Stimulated activated CD4-positive, alpha-beta T cell treated with anti-CD3 and anti-CD28 coated beads, Interleukin-1b, Interleukin-23, amount 100 ng/mL, for 4 hours (primary cell): ENCODE data around the gene PTCRA.
A peak's percentile ranks its signal among the peaks of the same experiment; 100 is the strongest.
"Not testable (repeated sequence)": the region's sequence is repeated elsewhere in the genome, so short reads cannot be mapped to it uniquely, and the experiment has no call there.

ENCODE experiments used
- DNase-seq, 2 donors: peaks; one replicate each; pipeline ENCODE4 v3.0.0-alpha.2; 2020; ENCODE audit warnings: low read depth in 2 of 2

The PTCRA gene, protein sequence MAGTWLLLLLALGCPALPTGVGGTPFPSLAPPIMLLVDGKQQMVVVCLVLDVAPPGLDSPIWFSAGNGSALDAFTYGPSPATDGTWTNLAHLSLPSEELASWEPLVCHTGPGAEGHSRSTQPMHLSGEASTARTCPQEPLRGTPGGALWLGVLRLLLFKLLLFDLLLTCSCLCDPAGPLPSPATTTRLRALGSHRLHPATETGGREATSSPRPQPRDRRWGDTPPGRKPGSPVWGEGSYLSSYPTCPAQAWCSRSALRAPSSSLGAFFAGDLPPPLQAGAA

DNA sequence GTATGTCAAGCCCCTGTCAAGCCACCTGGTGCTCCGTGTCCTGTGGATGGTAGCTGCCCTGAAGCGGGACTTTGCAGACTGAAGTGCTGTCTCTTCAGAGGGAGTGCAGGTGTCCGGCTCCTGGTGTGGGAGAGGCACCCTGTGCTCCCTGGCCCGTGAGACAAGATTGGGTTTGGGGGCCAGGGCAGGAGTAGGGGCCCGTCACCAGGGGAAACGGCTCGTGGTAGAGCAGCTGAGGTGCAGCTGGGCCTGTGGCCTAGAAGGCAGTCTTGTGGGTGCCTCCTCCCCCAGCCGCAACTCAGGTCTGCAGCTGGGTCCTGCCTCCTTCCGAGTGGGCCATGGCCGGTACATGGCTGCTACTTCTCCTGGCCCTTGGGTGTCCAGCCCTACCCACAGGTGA, at the start of gene PTCRA:
Gene PTCRA, plus strand, starts transcription at position 322 of the 400 bp plus-strand sequence. Its CDS starts 17 bp downstream, at position 339.
- no peak for DNase-seq

DNA sequence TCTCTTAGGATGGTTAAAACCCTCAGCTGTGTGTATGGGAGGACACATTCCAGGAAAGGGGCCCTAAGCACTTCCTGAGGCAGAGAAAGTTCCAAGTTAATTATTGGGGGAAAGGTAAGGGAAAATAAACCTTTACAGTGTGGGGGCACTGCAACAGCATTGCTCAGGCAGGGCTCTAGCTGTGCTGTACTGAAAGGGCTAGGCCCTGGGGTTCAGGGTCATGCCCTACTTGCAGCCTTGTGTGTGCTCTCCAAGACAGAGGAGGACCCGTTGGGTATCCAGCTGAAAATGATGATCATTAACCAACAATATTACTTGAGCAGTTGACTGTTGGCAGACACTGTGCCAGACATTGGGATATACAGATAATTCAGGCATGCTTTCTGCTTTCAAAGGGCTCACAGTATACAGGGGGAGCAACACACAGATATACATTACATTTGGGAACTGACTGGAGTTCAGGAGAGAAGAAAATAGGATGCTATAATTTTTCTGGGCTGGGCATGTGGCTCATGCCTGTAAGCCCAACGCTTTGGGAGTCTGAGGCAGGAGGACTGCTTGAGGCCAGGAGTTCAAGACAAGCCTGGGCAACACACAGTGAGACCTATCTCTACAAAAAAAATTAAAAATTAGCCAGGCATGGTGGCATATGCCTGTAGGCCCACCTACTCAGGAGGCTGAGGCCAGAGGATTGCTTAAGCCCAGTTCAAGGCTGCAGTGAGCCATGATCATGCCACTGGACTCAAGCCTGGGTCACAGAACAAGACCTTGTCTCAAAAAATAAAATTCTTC, 45.5 kb upstream of the PTCRA start:
- no peak for DNase-seq

DNA sequence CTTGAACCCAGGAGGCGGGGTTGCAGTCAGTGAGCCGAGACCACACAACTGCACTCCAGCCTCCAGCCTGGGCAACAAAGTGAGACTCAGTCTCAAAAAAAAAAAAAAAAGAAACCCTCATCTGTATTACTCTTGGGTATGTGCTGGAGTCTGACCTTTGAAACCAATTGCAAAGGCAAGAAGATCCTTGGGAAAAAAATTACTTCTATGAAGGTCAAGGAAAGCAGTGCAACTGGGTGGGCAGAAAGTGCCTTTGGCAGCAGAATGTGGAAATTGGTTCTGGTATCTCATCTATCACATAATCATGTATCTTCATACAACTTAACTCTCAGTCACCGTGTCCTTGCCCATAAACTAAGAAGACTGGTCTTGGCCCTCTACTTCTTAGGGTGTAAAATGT, 44.1 kb upstream of the PTCRA start:
- no peak for DNase-seq

DNA sequence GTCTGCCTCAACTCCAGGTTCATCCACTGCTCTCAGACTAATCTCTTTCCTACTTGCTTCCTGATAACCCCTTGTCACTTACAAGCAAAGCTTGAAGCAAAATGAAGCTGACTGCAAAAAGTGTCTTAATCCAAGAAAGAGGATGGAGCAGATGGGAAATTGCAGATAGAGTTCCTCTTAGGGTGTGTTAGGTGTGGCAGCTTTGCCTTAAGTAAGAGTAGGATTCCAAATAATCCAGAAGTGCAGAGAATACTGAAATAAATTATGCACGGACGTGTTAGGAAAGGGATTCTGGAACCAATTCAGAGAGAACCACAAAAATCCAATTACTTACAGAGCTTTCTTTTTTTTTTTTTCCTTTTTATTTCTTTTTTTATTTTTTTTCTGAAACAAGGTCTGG, 42.5 kb upstream of the PTCRA start:
- DNase-seq, result no peak

DNA sequence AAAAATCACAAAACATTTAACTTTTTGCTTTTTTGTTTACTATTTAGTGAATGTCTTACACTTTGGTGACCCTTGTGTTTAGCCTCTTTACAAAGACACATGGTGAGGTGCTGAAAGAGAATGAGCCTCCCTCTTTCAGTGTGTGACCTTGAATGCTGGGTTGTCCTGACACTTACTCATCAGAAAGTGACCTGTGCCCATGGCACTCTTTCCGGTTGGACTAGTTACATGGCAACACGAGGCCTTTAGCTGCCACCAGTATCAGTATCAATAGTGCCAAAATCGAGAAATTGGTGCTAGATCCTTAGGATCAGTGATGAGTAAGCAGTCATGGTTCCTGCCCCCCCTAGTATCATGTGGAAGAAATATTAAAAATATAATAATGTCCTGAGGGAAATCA, 38.2 kb upstream of the PTCRA start:
- DNase-seq, result no peak

DNA sequence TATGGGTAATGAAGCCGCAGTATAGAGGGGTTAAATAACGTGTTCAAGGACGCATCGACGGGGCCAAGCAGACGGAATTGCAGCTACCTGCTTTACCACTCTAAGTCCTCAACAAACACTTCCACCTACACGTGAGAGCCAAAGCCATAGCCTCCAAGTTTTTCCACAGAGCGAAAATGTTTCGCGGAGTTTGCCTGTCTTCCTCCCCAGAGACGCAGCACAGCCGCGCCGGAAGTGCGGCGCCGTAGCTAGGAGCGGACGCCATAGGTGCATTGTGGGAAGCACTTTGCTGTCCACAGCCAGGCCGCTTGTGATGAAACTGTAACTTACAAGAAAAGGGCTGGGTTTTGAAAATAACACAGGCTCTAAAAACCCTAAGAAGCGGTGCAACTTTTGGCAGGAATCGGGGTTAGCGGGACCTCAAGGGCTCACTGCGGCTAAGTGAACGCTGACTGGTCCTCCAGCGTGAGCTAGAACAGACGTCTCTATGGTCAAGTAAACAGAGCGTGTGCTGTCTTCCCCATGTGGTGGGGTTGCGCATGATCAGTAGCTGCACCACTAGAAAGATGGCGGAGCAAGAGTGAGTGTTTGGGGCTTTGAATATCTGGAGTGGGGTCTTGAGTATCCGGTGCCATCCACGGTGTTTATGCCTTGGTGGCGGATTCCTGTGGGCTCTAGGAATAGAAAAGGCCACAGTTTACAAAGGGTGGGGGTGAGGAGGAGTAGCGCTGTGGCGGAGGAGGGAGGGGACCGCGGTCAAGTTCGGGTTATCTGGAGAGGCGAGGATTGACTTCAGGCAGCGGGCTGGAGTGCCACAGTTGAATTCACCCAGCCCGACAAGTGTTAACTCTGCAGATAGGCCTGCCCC, 36.2 kb upstream of the PTCRA start, which contains the start of gene RPL7L1:
Gene RPL7L1, plus strand, starts transcription at position 245 of the 868 bp plus-strand sequence. Its CDS starts 295 bp downstream, at position 540.
- DNase-seq, result peak; percentile 63 to 68

DNA sequence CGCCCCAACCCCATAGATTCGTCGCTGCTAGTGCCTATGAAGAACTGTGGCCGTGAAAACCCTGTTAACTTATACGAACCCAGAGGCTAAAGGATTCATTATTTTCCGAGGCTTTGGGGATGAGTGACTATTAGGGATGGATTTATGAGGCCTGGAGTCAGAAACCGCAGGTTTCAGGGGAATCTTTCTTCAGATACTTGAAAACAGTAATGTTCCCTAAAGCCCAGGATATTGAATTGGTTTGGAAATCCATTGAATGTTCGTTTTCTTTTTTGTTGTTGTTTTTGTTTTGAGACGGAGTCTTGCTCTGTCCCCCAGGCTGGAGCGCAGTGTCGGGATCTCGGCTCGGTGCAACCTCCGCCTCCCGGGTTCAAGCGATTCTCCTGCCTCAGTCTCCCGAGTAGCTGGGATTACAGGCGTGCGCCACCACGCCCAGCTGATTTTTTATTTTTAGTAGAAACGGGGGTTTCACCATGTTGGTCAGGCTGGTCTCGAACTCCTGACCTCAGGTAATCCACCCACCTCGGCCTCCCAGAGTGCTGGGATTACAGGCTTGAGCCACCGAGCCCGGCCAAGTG, 35.5 kb upstream of the PTCRA start:
- DNase-seq, result not testable (repeated sequence)

DNA sequence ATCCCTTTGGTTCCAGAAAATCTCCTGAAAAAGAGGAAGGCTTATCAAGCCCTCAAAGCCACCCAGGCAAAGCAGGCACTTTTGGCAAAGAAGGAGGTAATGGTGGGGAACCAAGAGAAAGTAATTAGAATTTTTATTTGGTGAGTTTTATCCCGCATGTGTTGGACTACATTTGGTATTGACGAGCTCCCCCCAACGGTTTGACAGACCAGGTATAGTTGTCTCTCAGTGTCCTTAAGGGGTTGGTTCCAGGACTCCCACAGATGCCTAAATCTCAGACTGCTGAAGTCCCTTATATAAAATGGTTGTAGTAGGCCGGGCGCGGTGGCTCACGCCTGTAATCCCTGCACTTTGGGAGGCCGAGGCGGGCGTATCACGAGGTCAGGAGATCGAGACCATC, 35.0 kb upstream of the PTCRA start:
- DNase-seq, result not testable (repeated sequence)

DNA sequence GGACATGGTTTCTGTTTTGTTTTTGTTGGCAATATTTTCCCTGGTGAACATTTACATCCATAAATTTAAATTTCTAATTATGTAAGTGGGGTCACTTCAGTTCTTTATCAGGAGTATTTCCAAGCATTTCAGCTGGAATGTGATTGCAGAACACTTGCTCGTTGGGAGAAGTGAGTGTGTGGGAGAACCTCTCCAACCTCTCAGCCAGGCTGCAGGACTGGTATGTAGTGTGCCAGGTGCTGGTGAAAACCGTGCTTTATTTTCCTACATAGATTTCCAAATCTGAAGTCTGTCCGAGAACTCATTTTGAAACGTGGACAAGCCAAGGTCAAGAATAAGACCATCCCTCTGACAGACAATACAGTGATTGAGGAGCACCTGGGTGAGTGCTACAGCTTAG, 30.2 kb upstream of the PTCRA start:
- DNase-seq, result no peak

DNA sequence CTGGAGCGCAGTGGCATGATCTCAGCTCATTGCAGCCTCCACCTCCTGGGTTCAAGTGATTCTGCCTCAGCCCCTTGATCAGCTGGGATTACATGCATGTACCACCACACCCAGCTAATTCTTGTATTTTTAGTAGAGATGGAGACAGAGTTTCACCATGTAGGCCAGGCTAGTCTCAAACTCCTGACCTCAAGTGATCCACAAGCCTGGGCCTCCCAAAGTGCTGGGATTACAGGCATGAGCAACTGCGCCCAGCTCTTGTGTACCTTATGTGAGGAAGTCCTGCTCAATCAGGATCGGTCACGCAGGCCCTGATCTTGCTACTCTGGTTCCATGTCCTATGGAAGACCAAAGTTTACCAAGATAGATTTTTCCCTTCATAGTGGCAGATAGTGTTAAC, 27.7 kb upstream of the PTCRA start:
- not testable (repeated sequence) for DNase-seq

DNA sequence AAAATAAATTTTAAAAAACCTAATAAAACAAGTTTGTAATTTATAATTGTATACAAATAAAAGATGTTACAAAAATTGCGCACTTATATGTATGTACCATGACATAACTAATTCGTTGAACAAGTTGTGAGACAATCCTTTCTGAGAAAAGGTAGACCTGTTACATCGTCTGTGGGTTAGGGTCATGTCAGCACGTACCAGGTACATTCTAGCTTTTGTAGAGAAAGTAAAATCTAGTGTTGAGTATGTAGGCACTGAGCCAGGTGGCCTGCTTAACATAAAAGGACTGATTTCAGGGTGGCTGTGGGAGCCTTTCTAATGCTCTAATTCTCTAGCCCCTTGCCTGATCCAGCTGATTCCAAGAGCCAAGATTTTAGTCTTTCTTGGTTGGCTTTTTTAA, 26.0 kb upstream of the PTCRA start:
- no peak for DNase-seq

DNA sequence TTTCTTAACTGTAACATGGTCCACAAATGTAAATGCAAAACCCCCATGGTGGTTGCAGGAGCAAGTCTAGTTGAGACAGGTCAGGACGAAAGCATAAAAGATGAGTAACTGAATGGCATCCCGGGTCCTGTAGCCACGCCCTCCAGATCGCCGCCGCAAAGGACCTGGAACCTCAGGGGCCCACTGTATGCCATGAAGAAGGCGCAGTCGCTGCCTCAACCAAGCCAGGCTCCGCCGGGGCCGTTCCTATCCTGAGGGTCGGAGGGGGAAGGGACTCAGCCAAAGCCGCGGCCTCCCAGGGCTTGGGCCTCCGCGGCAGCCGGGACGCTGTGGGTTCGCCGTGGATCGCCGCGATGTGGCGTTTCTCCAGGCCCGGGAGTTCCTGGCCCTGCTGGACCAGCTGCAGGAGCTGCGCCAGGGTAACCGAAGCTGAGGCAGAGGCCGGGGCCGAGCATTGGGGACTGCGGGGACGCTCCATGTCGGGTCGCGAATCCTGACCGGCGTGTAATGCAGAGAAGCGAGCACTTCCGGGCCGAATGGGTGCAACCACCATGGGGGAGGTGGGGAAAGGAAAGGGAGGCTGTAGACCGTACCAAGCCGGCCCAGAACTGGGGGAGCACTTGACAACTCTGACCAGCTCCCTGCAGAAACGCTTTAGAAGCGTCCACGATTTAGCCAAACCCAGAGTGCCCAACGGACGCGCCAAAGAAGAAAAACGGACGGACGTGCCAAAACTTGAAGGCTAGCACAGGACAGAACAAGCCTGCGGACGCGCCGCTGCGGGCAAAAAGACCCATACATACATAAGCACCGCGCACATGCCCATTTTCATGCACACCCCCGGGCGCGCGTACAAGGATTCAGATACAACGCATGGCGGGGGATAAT, 25.3 kb upstream of the PTCRA start:
- peak; percentile 76 to 77 for DNase-seq

DNA sequence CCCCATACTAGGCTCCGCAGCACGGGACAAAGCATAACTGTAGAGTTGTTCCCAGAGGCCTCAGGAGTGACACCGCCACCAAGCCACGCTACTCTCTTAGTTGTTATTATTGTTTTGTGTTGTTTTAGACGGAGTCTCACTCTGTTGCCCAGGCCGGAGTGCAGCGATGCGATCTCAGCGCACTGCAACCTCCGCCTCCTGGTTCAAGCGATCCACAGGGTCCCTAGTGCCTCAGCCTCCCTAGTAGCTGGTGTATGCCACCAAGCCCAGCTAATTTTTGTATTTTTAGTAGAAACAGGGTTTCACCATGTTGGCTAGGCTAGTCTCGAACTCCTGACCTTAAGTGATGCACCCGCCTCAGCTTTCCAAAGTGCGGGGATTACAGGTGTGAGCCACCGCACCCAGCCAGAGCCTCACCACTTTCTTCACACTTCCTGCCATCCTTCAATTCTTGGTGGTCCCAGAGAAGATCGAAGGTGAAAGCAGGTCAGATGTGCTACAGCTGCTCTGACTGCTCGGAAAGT, 24.6 kb upstream of the PTCRA start:
- no peak for DNase-seq

DNA sequence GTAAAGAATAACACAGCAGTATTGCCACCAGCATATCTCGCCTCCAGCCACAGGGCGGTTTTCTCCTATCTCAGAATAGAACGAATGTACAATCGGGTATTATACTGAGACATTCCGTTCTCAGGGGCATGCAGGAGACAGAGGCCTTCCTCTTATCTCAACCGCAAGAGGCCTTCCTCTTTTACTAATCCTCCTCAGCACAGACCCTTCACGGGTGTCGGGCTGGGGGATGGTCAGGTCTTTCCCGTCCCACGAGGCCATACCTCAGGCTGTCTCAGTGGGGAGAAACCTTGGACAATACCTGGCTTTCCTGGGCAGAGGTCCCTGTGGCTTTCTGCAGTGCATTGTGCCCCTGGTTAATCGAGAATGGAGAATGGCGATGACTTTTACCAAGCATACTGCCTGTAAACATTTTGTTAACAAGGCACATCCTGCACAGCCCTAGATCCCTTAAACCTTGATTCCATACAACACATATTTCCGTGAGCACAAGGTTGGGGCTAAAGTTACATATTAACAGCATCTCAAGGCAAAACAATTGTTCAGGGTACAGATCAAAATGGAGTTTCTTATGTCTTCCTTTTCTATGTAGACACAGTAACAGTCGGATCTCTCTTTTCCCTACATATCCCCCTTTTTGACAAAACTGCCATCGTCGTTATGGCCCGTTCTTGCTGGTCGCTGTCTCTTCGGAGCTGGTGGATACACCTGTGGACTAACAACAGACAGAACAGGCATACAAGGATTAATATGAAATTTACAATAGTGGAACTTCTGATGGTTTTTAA, 21.6 kb upstream of the PTCRA start:
- not testable (repeated sequence) for DNase-seq

DNA sequence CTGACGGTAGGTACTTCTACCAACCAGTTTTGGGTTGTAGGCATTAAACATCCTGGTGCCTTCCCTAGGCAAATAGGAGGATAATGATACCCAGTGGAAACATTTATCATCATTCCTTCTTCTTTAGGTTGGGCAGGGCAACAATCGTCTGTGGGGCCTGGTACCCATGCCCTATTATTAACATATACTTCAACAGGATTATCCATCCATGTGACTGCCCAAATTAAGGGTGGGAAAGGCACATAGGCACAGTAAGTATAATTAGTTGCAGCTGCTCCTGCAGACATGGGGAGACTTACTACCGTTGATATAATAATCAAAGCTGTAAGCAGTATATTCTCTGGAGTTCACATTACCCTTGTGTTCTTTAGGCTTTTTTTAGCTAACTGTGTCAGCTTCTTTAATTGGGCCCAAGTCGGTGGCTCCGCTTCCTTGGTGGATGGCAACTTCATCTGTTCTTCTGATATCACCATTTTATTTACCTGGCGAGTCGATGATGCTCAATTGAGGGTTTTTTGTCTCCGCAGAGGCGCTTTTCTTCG, 19.6 kb upstream of the PTCRA start:
- no peak for DNase-seq

DNA sequence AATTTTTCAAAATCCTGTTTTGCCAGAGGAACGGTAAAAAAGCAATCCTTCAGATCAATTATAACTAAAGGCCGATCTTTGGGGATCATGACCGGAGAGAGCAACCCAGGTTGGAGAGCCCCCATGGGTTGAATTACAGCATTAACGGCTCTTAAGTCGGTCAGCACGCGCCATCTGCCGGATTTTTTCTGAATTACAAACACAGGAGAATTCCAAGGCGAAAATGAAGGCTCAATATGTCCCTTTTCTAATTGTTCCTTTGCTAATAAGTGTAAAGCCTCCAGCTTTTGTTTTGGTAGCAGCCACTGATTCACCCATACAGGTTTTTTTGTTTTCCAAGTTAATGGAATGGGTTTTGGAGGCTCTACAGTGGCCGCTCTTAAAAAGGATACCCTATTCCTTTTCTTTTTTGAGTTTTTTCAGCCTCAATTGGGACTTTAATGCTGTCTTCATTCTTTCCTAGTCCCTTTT, 16.9 kb upstream of the PTCRA start:
- peak; percentile 39 to 78 for DNase-seq

DNA sequence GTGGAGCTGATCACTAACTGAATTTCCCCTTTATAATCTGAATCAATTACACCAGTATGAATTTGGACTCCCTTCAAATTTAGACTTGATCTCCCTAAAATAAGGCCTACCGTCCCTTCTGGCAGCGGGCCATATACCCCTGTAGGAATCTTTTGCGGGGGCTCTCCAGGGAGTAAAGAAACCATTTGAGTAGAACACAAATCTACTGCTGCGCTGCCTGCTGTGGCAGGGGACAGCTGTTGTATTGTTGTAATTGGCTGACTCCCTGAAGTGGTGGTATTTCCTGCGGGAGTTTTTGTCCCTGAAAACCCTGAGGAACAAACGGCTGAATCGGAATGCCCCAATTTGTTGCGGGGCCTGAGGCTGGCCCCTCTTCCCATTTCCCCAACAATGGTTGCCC, 16.0 kb upstream of the PTCRA start:
- DNase-seq, result no peak

DNA sequence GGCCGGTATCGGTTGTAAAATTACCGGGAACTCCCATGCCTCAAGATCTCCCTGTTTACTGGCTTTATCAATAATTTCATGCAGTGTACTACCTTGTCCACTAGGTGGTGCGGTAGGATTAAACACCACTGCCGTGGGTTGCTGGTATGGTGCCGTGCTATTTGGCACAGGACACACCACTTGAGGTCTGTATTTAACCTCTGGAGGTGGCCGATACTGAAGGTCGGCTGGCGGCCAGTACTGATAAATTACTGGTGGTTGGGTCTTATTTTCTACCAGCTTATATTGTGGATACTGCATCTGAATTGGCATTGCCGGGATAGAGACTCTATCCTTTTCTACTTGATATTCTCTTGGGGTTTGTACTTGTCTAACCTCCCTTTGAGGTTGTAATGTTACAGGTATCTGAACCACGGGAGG, 14.3 kb upstream of the PTCRA start:
- peak; percentile 35 to 69 for DNase-seq
